Activated CD4-positive, alpha-beta T cell treated with anti-CD3 and anti-CD28 coated beads, Interleukin-2, amount 10 ng/mL, durations not matched to agents 7 days and 5 days (primary cell): Measurements from ENCODE around the gene DAD1. TPM values are rescaled to one million over a fixed set of nuclear protein-coding genes. Genes with fewer than 3 reads are reported as not detected.

Experiments
- CTCF ChIA-PET: fragments of 350-600 bp; sonication (Branson Sonifier 250); formaldehyde crosslinking; loops from one replicate; lab custom pipeline; 2021; ENCODE audit warnings: antibody characterized with exemption; lab: Charles Lee
- POLR2A ChIA-PET: fragments of 350-600 bp; sonication (Branson Sonifier 250); formaldehyde crosslinking; loops from one replicate; lab custom pipeline; 2021; ENCODE audit warnings: antibody characterized with exemption; lab: Charles Lee
- DNase-seq: peaks from one replicate; pipeline ENCODE4 v3.0.0-alpha.2; 2020
- H3K27ac Mint-ChIP-seq: one replicate; pipeline ENCODE4 v1.8.0; 2021; ENCODE audit warnings: mild to moderate bottlenecking, moderate library complexity, mixed read lengths
- H3K27me3 Mint-ChIP-seq: one replicate; pipeline ENCODE4 v1.8.0; 2021; ENCODE audit warnings: mixed read lengths
- H3K36me3 Mint-ChIP-seq: one replicate; pipeline ENCODE4 v1.8.0; 2021; ENCODE audit warnings: low read depth, mixed read lengths
- H3K4me1 Mint-ChIP-seq: one replicate; pipeline ENCODE4 v1.8.0; 2021; ENCODE audit warnings: mixed read lengths
- H3K4me3 Mint-ChIP-seq: one replicate; pipeline ENCODE4 v1.8.0; 2021; ENCODE audit warnings: mild to moderate bottlenecking, moderate library complexity, mixed read lengths
- H3K9me3 Mint-ChIP-seq: one replicate; pipeline ENCODE4 v1.8.0; 2021; ENCODE audit warnings: mixed read lengths
- total RNA-seq, 2 experiments: library from RNA; stranded (reverse); gene quantifications; one replicate each; pipeline ENCODE4 v1.2.3, GENCODE V29; 2021

The DAD1 gene
- total RNA-seq, 2 experiments from 2014 or later: 169 to 233 TPM

DNA sequence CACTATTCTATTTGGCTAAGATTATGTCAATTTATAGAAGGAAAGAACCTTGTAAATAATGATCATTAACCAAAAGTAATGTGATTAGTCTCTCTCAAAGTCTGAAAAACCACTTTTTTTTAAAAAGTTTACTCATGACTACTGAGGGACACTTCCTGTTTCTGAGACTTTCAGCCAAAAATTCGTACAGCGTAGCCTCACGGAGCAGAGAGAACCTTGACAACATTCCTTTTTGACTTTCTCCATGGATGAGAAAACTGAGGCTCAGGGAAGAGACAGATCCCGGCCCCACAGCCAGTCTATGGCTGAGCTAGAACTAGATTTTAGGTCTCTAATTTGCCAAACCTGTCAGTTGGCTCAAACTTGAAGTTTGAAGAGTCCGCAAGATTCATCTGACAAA, 68.2 kb downstream of the DAD1 start:
- Mint-ChIP-seq H3K9me3 (no peaks in the 10 kb centered on the region), H3K27ac (peak overlapping the region; percentile 95), H3K4me1 (peaks cover 94% of the 10 kb centered on the region), H3K27me3 (no peaks in the 10 kb centered on the region), H3K36me3 (peaks cover 96% of the 10 kb centered on the region), H3K4me3 (peak overlapping the region; percentile 85)
- DNase-seq: no peak
- ChIA-PET CTCF (interaction anchor here (0.5 to 1.3 kb wide), 4 partner anchors 8 to 669 kb away, joined by 3 read pairs; no protein-coding TSS in a partner anchor), POLR2A (no interaction called here)

DNA sequence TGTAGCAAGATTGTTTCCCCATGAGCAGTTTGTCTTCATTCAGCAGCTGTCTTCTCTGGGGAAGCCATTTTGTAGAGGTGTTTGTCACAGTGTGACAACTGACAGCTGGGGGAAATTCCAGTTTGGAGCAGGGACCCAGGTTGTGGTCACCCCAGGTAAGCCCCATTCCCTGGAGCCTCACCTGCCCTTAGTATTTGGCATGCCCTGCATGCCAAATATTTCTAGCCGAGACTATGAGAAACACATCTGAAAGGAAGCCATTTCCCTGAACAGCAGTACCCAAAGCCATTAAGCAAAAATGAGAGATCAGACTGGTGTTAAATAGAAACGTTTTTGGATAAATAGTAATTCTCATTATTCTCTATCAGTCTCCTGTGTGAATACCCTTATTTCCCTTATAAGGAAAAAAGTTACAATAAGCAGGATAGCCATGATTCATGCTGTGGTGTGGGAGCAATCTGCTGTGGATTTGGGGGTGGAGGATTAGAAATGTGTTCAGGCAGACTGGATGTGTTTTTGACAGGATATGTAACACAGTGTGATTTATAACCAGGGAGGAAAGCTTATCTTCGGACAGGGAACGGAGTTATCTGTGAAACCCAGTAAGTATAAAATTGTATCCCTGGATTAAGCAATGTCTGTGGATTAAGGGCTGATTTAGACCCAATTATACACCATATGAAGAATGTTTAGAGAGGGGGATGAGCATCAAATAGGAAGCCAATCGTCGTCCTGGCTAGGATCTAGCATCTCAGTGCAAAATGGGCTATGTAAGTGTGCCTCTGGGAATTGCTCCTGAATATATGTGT, 68.9 kb downstream of the DAD1 start:
- Mint-ChIP-seq H3K27ac (peak overlapping the region; percentile 95), H3K27me3 (no peaks in the 10 kb centered on the region), H3K36me3 (peaks cover 96% of the 10 kb centered on the region), H3K9me3 (no peaks in the 10 kb centered on the region), H3K4me1 (peaks cover 94% of the 10 kb centered on the region), H3K4me3 (peak overlapping the region; percentile 85)
- POLR2A ChIA-PET: interaction anchor here (0.6 to 0.8 kb wide), 2 partner anchors 11 to 357 kb away, joined by 3 read pairs; no protein-coding TSS in a partner anchor
- CTCF ChIA-PET: interaction anchor here (0.5 to 2.0 kb wide), 9 partner anchors 8 to 523 kb away, joined by 3 to 9 read pairs (median 3); no protein-coding TSS in a partner anchor
- DNase-seq: no peak

DNA sequence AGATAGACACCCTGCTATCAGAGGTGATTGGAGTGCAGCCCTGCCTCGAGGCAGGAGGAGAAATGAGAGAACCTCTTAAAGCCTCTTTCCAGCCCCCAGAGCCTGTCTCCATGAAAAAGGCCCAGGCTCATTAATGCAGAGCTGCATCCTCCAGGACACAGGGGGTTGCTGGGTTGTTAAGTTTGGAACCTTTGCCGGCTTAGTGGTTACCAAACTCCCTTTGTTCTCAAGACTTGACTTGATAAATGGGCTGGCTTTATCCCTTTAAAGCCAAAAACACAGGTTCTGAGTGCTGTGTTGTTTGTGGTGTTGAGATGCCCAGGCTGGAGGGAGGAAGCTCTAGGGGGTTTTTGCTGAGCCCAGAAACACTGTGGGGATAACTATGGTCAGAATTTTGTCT, 71.0 kb downstream of the DAD1 start:
- Mint-ChIP-seq H3K9me3 (no peaks in the 10 kb centered on the region), H3K27ac (peak overlapping the region; percentile 95), H3K36me3 (peaks cover 94% of the 10 kb centered on the region), H3K27me3 (no peaks in the 10 kb centered on the region), H3K4me1 (peaks cover 88% of the 10 kb centered on the region), H3K4me3 (peak overlapping the region; percentile 85)
- DNase-seq: no peak
- ChIA-PET CTCF (interaction anchor here (1.4 to 1.9 kb wide), 4 partner anchors 9 to 52 kb away, joined by 4 to 6 read pairs (median 6); no protein-coding TSS in a partner anchor), POLR2A (interaction anchor here (0.7 to 1.6 kb wide), 3 partner anchors 14 to 38 kb away, joined by 3 to 5 read pairs (median 4); no protein-coding TSS in a partner anchor)

DNA sequence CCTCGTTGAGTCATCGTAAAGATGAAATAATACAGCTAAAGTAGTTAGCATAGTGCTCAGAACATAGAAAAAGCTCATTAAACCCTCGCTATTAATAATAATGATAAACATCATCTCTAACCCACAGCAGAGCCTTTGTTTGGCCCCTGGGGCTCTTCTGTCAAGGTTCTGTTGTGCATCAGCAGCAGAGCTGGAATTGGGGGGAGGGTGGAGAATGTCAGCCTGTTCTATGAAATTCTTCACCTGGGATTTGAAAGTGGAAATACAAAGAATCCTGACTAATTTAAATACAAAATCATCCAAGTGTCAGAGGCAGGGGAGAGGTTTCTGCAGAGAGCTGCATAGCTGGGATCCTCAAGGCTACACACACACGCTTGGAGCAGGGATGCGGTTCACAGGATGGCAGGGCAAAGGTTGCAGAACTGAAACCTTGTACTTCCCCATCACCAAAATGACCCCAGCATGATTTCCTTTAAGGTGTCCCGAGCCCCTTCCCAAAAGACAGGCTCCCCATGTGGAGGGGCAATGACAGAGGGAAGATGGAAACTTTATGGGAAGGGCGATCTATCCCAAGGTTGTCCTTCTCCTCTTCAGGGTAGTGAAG, 71.8 kb downstream of the DAD1 start:
- POLR2A ChIA-PET: interaction anchor here (0.7 to 1.6 kb wide), 4 partner anchors 9 to 393 kb away, joined by 3 to 5 read pairs (median 4); no protein-coding TSS in a partner anchor
- peaks cover 88% of the 10 kb centered on the region for H3K4me1 Mint-ChIP-seq
- H3K27me3 Mint-ChIP-seq: no peaks in the 10 kb centered on the region
- H3K36me3 Mint-ChIP-seq: peaks cover 94% of the 10 kb centered on the region
- CTCF ChIA-PET: interaction anchor here (0.9 to 1.9 kb wide), 9 partner anchors 8 to 599 kb away, joined by 3 to 6 read pairs (median 4); no protein-coding TSS in a partner anchor
- no peaks in the 10 kb centered on the region for H3K9me3 Mint-ChIP-seq
- peak overlapping the region; percentile 95 for H3K27ac Mint-ChIP-seq
- no peak for DNase-seq
- H3K4me3 Mint-ChIP-seq: peak overlapping the region; percentile 85

DNA sequence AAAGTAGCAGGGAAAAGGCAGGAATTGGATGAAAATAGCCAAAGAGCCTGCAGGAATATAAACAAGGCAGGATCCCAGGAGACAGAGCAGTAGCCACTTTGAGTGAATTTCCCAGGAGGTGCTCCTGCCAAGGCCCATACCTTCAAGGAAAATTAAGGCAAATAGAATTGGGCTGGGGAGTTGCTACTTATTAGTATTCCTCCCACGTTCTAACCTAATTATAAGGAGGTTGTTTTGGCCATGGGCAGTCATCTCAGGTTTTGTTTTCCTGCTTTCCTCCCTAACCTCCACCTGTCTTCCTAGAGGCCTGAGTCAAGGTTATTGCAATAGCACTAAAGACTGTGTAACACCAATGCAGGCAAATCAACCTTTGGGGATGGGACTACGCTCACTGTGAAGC, 73.1 kb downstream of the DAD1 start:
- no peaks in the 10 kb centered on the region for H3K9me3 Mint-ChIP-seq
- DNase-seq: no peak
- ChIA-PET CTCF (interaction anchor here (1.2 to 1.9 kb wide), 2 partner anchors 8 to 18 kb away, joined by 4 to 5 read pairs; no protein-coding TSS in a partner anchor), POLR2A (interaction anchor here (0.9 kb wide), 1 partner anchor 9 kb away, joined by 3 read pairs; no protein-coding TSS in a partner anchor)
- H3K27me3 Mint-ChIP-seq: no peaks in the 10 kb centered on the region
- H3K36me3 Mint-ChIP-seq: peaks cover 95% of the 10 kb centered on the region
- peak overlapping the region; percentile 95 for H3K27ac Mint-ChIP-seq
- peak overlapping the region; percentile 85 for H3K4me3 Mint-ChIP-seq
- peaks cover 91% of the 10 kb centered on the region for H3K4me1 Mint-ChIP-seq

Other genes with a start within 250 kb of the DAD1 start
- 10 to 100 TPM in 1 of 2 experiments, 1 to 10 TPM in 1; 8.3 to 10.4 TPM for gene ABHD4, start 9.1 kb upstream of the DAD1 start, total RNA-seq
- gene OR6J1, start 55.1 kb upstream of the DAD1 start, total RNA-seq: not detected
- 100 to 1,000 TPM; 122 to 141 TPM for gene OXA1L, start 177.5 kb upstream of the DAD1 start, total RNA-seq
- under 1 TPM; 0.25 to 0.69 TPM for gene SLC7A7, start 226.2 kb upstream of the DAD1 start, total RNA-seq
- gene MRPL52, start 240.7 kb upstream of the DAD1 start, total RNA-seq: 100 to 1,000 TPM; 101 to 112 TPM
- gene MMP14, start 247.4 kb upstream of the DAD1 start, total RNA-seq: 1 to 10 TPM; 1.8 to 2.1 TPM